ENCODE measurements around the gene ZNF267.

DNA sequence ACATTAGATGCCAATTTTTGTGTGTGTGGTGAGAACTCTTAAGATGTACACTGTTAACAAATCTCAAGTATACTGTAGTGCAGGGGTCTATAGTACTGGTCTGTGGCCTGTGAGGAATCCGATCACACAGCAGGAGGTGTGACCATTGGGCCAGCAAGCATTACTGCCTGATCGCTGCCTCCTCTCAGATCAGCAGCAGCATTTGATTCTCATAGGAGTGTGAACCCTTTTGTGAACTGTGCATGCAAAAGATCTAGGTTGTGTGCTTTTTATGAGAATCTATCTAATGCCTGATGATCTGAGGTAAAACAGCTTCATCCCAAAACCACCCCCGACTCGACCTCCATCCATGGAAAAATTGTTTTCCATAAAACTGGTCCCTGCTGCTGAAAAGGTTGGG is 12.6 kb downstream of the ZNF267 start:
- TF ChIP-seq CTCF (IDR thresholded peaks at IDR 0.05) (no peak), ZNF232 (CRISPR knock-in tag; IDR thresholded peaks at IDR 0.05) (no peak), GABPB1 (CRISPR knock-in tag; IDR thresholded peaks at IDR 0.05) (no peak), ZNF219 (CRISPR knock-in tag; IDR thresholded peaks at IDR 0.05; ENCODE audit: borderline replicate concordance) (no peak), ZNF396 (CRISPR knock-in tag; IDR thresholded peaks at IDR 0.05; ENCODE audit: borderline replicate concordance) (no peak), IRF2 (CRISPR knock-in tag; IDR thresholded peaks at IDR 0.05; ENCODE audit: borderline replicate concordance, low read depth) (no peak), CREB1 (CRISPR knock-in tag; IDR thresholded peaks at IDR 0.05) (no peak), CBFB (CRISPR knock-in tag; IDR thresholded peaks at IDR 0.05; ENCODE audit: low read depth) (no peak)
- TF ChIP-seq, protein P1, sequence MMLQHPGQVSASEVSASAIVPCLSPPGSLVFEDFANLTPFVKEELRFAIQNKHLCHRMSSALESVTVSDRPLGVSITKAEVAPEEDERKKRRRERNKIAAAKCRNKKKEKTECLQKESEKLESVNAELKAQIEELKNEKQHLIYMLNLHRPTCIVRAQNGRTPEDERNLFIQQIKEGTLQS (CRISPR knock-in tag; conservative IDR thresholded peaks at IDR 0.05), result no peak
- TF ChIP-seq, protein P2, sequence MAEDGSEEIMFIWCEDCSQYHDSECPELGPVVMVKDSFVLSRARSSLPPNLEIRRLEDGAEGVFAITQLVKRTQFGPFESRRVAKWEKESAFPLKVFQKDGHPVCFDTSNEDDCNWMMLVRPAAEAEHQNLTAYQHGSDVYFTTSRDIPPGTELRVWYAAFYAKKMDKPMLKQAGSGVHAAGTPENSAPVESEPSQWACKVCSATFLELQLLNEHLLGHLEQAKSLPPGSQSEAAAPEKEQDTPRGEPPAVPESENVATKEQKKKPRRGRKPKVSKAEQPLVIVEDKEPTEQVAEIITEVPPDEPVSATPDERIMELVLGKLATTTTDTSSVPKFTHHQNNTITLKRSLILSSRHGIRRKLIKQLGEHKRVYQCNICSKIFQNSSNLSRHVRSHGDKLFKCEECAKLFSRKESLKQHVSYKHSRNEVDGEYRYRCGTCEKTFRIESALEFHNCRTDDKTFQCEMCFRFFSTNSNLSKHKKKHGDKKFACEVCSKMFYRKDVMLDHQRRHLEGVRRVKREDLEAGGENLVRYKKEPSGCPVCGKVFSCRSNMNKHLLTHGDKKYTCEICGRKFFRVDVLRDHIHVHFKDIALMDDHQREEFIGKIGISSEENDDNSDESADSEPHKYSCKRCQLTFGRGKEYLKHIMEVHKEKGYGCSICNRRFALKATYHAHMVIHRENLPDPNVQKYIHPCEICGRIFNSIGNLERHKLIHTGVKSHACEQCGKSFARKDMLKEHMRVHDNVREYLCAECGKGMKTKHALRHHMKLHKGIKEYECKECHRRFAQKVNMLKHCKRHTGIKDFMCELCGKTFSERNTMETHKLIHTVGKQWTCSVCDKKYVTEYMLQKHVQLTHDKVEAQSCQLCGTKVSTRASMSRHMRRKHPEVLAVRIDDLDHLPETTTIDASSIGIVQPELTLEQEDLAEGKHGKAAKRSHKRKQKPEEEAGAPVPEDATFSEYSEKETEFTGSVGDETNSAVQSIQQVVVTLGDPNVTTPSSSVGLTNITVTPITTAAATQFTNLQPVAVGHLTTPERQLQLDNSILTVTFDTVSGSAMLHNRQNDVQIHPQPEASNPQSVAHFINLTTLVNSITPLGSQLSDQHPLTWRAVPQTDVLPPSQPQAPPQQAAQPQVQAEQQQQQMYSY (CRISPR knock-in tag; IDR thresholded peaks at IDR 0.05), result no peak
- TF ChIP-seq, protein P3, sequence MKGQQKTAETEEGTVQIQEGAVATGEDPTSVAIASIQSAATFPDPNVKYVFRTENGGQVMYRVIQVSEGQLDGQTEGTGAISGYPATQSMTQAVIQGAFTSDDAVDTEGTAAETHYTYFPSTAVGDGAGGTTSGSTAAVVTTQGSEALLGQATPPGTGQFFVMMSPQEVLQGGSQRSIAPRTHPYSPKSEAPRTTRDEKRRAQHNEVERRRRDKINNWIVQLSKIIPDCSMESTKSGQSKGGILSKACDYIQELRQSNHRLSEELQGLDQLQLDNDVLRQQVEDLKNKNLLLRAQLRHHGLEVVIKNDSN (CRISPR knock-in tag; IDR thresholded peaks at IDR 0.05), result no peak
- TF ChIP-seq, protein P4, sequence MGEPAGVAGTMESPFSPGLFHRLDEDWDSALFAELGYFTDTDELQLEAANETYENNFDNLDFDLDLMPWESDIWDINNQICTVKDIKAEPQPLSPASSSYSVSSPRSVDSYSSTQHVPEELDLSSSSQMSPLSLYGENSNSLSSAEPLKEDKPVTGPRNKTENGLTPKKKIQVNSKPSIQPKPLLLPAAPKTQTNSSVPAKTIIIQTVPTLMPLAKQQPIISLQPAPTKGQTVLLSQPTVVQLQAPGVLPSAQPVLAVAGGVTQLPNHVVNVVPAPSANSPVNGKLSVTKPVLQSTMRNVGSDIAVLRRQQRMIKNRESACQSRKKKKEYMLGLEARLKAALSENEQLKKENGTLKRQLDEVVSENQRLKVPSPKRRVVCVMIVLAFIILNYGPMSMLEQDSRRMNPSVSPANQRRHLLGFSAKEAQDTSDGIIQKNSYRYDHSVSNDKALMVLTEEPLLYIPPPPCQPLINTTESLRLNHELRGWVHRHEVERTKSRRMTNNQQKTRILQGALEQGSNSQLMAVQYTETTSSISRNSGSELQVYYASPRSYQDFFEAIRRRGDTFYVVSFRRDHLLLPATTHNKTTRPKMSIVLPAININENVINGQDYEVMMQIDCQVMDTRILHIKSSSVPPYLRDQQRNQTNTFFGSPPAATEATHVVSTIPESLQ (CRISPR knock-in tag; IDR thresholded peaks at IDR 0.05), result no peak
